PFSK-1 (cell line): ENCODE results near the gene ING4.

Experiments
- FOXP2 ChIP-seq: optimal IDR thresholded peaks from 2 replicates; pipeline ENCODE3; 2011; ENCODE audit warnings: borderline replicate concordance, control low read depth, inconsistent platforms; ENCODE audit not compliant: insufficient read depth; ENCODE audit errors: extremely low read length, extremely low read depth
- POLR2AphosphoS5 ChIP-seq: IDR thresholded peaks from 2 replicates; pipeline ENCODE4 v1.6.1; 2012; ENCODE audit warnings: low read depth, mild to moderate bottlenecking, control low read depth, low read length, moderate library complexity
- SIN3A ChIP-seq: IDR thresholded peaks from 2 replicates; pipeline ENCODE4 v1.6.1; 2012; ENCODE audit warnings: mild to moderate bottlenecking, low read length, moderate library complexity, borderline replicate concordance; ENCODE audit not compliant: insufficient read depth
- TAF1 ChIP-seq: IDR thresholded peaks from 2 replicates; pipeline ENCODE4 v1.6.1; 2012; ENCODE audit warnings: low read length, control low read depth, borderline replicate concordance; ENCODE audit not compliant: insufficient read depth
- TF ChIP-seq, protein P1 (sequence below), 2 experiments: IDR thresholded peaks; 2 replicates each; pipeline versions ENCODE4 v1.6.1 to v1.8.0; 2011 to 2012; ENCODE audit warnings: low read depth in 2 of 2, low read length in 2 of 2, control low read depth in 1 of 2, inconsistent platforms in 1 of 2, mild to moderate bottlenecking in 1 of 2, moderate library complexity in 1 of 2; ENCODE audit not compliant: insufficient read depth in 1 of 2

DNA sequence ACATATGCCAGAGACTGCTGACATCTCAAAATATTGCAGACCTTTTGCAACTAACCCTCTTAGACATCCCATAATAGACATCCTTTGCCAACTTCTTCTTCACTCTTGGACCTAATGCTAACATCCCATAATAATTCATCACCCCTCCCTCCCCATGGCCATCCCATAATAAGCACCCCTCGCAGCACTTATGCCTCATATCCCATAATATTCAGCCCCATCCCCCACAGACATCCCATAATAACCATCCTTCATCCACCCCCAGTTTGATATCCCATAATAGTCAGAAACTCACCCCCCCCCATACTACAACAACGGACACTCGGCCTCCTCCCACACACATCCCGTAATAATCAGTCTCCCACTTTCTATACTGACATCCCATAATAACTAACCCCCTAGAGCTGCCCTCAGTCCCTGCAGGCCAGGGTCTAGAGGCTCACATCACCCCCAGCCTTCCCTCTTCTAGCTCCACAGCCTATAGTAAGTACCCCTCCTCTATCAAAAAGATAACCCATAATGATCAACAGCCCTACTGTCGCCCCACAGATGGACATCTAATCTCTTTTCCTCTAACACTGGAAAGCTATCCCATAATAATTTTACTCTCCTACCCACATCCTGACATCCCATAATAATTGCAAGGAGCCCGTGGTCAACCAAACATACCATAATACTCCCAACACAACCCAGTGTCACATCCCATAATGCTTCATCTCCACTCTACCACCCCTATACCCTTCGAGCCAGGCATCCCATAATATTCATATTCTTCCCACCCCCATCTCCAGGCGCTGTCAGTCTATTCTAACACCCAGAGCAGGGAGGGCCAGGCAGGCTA, 54.9 kb downstream of the ING4 start:
- TF ChIP-seq TAF1 (0 out of 2 replicates have a peak, but pooled peaks have one; percentile 18), POLR2AphosphoS5 (no peak), FOXP2 (no peak), SIN3A (no peak)
- TF ChIP-seq, protein P1, sequence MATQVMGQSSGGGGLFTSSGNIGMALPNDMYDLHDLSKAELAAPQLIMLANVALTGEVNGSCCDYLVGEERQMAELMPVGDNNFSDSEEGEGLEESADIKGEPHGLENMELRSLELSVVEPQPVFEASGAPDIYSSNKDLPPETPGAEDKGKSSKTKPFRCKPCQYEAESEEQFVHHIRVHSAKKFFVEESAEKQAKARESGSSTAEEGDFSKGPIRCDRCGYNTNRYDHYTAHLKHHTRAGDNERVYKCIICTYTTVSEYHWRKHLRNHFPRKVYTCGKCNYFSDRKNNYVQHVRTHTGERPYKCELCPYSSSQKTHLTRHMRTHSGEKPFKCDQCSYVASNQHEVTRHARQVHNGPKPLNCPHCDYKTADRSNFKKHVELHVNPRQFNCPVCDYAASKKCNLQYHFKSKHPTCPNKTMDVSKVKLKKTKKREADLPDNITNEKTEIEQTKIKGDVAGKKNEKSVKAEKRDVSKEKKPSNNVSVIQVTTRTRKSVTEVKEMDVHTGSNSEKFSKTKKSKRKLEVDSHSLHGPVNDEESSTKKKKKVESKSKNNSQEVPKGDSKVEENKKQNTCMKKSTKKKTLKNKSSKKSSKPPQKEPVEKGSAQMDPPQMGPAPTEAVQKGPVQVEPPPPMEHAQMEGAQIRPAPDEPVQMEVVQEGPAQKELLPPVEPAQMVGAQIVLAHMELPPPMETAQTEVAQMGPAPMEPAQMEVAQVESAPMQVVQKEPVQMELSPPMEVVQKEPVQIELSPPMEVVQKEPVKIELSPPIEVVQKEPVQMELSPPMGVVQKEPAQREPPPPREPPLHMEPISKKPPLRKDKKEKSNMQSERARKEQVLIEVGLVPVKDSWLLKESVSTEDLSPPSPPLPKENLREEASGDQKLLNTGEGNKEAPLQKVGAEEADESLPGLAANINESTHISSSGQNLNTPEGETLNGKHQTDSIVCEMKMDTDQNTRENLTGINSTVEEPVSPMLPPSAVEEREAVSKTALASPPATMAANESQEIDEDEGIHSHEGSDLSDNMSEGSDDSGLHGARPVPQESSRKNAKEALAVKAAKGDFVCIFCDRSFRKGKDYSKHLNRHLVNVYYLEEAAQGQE (IDR thresholded peaks at IDR 0.05; ENCODE audit: insufficient read depth in 1 of 2, low read depth in 2 of 2, low read length in 2 of 2), result no peak
